GM19452 (cell line): ENCODE measurements around the gene MFAP4.

Experiments
- ATAC-seq: cut with Tn5 transposase; IDR thresholded peaks from one replicate; pipeline ENCODE4 v1.9.1; 2021; ENCODE audit not compliant: unreplicated experiment

The MFAP4 gene

GRCh38 chr17:19386974-19387920 is at the start of gene MFAP4:
MFAP4 (minus strand) TSS chr17:19387190; CDS start chr17:19387155, 35 bp downstream.
- no peak for ATAC-seq

GRCh38 chr17:19433727-19434340 is 46.8 kb upstream of the MFAP4 start:
- ATAC-seq: no peak

GRCh38 chr17:19433255-19433654 is 46.3 kb upstream of the MFAP4 start:
- ATAC-seq: no peak

- no peak for ATAC-seq
Measured at GRCh38 chr17:19431691-19432090, 44.7 kb upstream of the MFAP4 start.

- ATAC-seq: no peak
Measured at GRCh38 chr17:19426631-19427030, 39.6 kb upstream of the MFAP4 start.

GRCh38 chr17:19424934-19425868 is 38.2 kb upstream of the MFAP4 start:
- ATAC-seq: no peak

- ATAC-seq: no peak
Measured at GRCh38 chr17:19421926-19422325, 34.9 kb upstream of the MFAP4 start.

- no peak for ATAC-seq
Measured at GRCh38 chr17:19421219-19421618, 34.2 kb upstream of the MFAP4 start.

- ATAC-seq: no peak
Measured at GRCh38 chr17:19418251-19418992, 31.4 kb upstream of the MFAP4 start.

GRCh38 chr17:19417611-19418010 is 30.6 kb upstream of the MFAP4 start:
- no peak for ATAC-seq

GRCh38 chr17:19415806-19416775 is 29.1 kb upstream of the MFAP4 start:
- ATAC-seq: no peak

- no peak for ATAC-seq
Measured at GRCh38 chr17:19415311-19415710, 28.3 kb upstream of the MFAP4 start.

- ATAC-seq: no peak
Measured at GRCh38 chr17:19414396-19415280, 27.6 kb upstream of the MFAP4 start.

GRCh38 chr17:19413761-19414160 is 26.8 kb upstream of the MFAP4 start:
- ATAC-seq: no peak

- no peak for ATAC-seq
Measured at GRCh38 chr17:19412984-19413383, 26.0 kb upstream of the MFAP4 start.

GRCh38 chr17:19412510-19412909 is 25.5 kb upstream of the MFAP4 start:
- no peak for ATAC-seq

- no peak for ATAC-seq
Measured at GRCh38 chr17:19411631-19412030, 24.6 kb upstream of the MFAP4 start.

GRCh38 chr17:19410875-19411620 is 24.1 kb upstream of the MFAP4 start, which contains the start of gene RNF112:
RNF112 (plus strand) TSS chr17:19411232; CDS start chr17:19411409, 177 bp downstream.
- ATAC-seq: no peak
